GM19395 (cell line): Measurements from ENCODE around the gene CABP1.
"Not testable (repeated sequence)": the region's sequence is repeated elsewhere in the genome, so short reads cannot be mapped to it uniquely, and the experiment has no call there.

Source experiments
- ATAC-seq: cut with Tn5 transposase; IDR thresholded peaks from one replicate; pipeline ENCODE4 v1.9.1; 2021; ENCODE audit warnings: mild to moderate bottlenecking, moderate library complexity; ENCODE audit not compliant: unreplicated experiment

CABP1 gene

DNA sequence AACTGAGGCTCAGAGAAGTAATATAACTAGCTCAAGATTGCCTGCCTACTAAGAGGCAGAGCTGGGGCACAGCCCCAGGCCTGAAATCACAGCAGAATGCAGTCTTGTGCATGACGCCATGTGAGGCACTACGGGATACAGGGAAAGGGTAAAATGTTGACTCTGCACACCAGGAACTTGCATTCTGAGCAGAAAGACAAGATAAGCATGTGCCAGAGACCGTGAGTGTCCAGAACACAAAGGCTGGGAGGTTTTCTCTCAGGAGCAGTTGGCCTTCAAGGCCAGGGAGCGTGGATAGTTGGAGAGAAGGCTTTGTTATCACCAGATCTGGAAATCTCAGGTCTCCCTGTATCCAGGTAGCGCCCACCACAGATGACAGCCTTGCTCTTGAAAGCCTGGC is 23.3 kb downstream of the CABP1 start:
- ATAC-seq: no peak

DNA sequence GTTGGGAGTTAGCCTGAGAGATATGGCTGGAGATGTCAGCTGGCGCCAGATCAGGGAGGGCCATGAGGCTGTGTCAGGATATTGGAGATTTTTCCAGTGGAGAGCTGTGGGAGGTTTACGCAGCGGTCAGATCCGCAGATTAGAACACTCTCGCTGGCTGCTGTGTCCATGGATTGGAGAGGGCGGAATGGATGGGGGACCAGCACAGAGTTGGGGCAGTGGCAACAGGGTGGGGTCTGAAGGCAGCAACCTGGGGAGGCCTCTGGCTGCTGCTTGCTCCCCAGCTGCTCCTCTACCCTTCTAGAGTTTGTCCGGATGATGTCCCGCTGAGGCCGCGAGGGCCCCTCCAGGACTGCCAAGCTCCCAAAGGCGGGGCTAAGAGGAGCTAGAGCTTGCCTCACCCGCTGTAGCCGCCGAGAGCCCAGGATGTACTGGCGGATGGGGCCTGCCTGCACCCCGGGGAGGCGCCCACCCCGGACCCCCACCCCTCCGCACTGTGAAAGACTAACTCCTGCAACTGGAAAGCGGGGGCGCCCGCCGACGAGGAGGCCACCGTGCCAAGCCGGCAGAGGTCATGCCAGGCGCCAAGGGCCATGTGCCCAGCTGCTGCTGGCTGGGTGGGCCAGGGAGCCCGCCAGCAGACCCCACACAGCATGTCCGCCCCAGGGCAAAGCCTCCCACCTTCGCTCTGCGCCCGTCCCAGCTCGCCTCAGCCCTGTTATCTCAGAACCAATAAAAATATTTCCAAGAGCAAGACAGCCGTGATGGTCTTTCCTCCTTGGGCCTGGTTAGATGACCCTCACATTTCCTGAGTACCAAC is 26.4 kb downstream of the CABP1 start:
- no peak for ATAC-seq

DNA sequence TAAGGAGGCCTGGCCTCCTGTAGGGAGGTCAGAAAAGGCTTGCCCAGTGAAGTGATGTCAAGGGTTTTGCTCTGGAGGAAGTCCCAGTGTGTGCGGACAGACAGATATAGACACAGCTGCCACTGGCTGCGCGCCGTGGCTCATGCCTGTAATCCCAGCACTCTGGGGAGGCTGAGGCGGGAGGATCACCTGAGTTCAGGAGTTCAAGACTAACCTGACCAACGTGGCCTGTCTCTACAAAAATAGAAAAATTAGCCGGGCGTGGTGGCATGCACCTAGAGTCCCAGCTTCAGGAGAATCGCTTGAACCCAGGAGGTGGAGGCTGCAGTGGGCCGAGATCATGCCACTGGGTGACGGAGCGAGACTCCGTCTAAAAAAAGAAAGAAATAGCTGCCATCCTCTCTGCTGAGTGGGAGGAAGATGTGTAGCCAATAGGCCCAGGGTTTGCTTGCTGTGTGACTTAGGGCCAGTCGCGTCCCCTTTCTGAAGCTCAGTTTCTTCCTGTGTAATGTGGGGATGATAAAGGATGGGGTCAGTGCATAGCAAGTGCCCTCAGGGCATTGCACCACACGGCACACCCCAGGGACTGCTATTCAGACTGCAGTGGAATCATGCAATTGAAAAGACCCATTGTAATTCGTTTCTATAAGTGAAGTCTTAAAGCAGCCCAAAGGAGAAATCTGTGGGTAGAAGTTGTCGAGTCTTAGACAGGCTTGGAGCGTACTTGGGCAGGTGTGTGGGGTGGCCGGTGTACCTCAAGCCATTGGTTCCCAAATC is 27.9 kb downstream of the CABP1 start:
- no peak for ATAC-seq

- ATAC-seq: peak; percentile 73
These were observed 28.7 kb downstream of the CABP1 start for GRCh38 chr12:120668868-120669840.

- not testable (repeated sequence) for ATAC-seq
These were observed 29.8 kb downstream of the CABP1 start for GRCh38 chr12:120670237-120670636.

DNA sequence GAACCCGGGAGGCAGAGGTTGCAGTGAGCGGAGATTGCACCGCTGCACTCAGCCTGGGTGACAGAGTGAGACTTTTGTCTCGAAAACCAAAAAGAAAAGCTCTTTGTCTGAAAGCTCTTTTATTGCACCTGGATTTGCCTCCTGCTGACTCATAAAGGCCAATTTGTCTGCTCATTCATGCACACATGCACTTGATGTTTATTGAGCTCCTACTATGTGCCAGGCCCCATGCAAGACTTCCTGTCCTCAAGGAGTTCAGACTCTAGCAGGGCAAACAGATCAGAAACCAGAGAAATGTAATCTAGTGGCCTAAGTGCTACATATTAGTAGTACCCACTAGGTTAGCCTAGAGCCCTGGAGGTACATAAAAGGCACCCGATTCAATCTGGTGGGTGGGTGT is 30.2 kb downstream of the CABP1 start:
- no peak for ATAC-seq

DNA sequence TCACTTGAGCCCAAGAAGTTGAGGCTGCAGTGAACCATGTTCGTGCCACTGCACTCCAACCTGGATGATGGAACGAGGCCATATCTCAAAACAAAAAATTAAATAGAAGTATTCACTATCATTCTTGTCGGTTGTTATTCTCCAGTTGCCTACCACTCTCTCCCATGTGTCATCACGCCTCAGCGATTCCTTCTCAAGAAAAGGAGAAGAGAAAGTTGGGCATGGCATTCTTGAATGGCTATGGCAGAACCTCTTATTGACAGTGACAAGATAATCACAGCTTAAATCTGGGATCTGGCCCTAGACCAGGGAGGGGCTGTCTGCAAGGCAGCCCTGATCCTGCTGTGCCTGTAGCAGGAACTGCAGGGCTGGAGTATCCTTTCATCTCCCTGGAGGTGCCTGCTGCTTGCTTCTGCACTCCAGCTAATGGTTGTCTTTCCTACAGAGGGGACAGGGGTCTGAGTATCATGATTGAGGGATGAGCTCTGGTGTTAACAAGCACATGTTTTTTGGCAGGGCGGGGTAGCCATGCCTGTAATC is 33.7 kb downstream of the CABP1 start:
- no peak for ATAC-seq

DNA sequence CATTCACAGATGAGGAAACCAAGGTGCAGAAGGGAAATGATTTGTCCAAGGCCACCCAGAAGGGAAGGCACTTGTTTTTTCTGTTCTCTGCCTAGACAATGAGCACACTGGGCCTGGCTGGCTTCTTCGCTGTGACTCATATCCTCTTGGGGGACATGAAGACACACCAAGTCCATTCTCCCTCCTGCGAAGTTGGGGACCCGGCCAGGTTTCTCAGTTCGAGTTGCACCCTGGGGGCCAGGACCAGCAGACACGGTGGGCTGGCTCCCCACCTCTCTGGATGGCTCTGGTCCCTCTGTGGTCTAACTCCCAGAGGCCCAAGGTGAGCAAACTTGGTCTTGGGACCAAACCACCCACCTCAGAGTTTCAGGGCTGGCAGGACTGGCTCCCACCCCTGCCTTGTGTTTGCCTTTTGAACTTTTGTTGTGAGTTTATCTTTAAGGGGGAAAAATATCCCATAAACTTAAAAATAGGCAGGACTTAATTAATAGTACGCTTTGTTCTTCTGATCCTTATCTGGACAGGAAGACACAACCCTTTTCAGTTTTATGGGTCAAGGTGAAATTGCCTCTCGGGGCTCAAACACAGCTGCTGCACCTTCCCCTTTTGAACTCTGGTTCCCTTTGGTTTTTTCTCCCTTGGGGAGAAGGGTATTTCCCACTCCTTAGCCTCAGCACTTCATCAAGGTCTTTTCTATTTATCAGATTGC is 37.5 kb downstream of the CABP1 start:
- ATAC-seq: peak; percentile 59

DNA sequence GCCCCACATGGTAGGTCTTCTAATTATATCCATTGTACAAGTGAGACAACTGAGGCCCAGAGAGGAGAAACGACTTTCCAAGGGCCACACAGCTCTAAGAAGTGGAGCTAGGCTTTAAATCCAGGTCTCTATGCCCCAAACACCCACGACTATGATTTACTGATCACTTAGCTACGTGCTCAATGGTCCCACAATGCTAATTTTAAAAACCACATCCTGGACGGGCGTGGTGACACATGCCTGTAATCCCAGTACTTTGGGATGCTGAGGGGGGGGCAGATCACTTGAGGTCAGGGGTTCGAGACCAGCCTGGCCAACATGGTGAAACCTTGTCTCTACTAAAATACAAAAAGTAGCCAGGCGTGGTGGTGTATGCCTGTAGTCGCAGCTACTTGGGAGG is 38.1 kb downstream of the CABP1 start:
- ATAC-seq: no peak

DNA sequence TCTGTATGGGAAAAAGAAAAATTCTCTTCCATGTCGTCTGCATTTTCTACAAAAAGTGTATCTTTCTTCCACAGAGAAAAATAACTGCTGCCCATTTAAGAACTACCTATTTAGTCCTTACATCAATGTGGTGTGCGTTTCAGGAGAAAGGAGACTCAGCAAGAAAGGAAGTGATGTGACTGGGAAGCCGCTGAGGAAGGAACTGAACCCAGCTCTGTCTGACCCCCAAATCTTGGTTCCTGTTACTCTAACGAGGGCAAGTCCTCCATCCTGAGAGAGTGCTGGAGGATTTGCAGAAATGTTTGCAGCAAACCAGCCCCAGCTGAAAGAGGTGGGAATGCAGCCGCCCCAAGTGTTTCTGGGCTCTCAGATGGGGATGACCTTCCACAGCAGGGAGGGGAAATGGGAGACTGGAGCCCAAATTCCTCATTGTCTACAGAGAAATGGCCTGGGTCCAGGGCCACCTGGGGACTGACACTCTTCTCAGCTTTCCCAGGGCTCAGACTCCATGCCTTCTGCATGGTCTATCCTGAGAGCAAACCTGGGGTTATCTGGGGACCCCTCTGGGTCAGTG is 39.8 kb downstream of the CABP1 start:
- ATAC-seq: no peak

DNA sequence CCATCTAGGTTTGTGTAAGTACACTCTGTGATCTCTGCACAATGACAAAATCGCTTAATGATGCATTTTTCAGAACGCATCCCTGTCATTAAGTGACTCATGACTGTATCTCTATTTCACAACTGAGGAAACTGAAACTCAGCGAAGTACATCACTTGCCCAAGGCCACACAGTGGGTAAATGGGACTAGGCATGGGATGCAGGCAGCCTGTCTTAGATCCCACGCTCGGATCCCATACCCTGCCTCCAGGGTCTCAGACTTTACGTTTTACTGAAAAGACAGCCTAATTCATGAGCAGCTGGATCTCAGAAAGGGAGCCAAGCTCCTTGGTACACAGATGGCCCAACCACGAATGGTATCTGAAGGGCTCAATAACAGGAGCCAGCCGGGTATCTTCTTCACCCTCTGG is 44.1 kb downstream of the CABP1 start:
- peak; percentile 1 for ATAC-seq

- no peak for ATAC-seq
These were observed 45.1 kb downstream of the CABP1 start for GRCh38 chr12:120685522-120685921.

DNA sequence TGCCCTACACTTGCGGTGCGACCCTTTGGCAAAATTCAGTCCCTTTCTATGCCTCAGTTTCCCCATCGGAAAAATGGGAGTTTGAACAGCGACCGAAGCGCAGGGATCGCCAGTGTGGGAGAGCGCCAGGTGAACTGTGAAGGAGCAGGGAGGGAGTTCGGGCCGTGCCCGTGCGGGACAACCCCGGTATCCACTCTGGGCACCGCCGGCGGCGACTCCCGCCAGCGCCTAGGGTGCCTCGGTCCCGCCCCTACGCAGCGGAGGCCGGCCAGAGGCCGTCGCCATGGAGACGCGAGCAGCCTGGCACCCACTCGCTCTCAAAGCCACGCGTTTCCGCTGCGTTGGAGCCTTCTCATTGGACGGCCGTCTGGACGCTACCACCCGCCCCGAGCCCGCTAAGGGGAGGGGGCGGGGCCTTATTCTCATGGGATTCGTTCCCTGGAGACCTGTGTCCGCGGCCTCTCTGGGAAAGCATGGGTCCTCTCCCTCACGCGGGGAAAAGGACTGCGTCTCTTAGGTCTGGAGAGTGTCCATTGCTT is 45.8 kb downstream of the CABP1 start:
- ATAC-seq: peak; percentile 72

DNA sequence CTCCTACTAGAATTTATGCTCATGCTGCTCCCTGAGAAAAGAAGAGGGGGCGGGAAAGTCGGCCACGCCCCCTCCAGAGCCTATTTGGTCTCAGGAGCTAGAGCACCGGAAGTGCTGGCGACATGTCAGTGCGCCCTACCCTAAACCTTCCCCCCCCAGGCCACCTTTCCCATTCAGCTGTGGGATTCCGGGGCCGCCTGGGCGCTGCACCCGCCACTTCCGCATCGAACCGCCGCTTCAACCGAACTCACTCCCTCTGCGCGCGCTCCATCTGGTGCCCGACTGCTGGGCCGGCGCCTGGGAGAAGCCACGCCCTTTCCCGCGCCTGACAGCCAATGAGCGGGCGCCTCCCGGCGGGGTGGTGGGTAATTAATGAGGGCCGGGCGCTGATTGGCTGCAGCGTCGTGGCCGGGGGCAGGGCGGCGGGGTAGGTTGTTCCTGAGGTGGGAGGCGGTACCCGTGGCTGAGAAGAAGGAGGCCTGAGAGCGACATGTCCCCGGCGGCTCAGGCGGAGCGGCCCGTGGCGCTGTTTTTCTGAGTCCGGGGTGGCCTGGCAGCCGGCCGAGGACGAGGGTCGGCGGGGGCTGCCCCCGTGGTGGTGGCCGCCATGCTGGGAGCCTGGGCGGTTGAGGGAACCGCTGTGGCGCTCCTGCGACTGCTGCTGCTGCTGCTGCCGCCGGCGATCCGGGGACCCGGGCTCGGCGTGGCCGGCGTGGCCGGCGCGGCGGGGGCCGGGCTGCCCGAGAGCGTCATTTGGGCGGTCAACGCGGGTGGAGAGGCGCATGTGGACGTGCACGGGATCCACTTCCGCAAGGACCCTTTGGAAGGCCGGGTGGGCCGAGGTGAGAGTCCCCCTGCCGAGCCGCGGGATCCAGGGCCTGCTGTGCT is 46.5 kb downstream of the CABP1 start, which contains the start of gene MLEC:
Gene MLEC, plus strand, starts transcription at position 460 of the 888 bp plus-strand sequence. Its CDS starts 148 bp downstream, at position 608.
- ATAC-seq: peak; percentile 71

GRCh38 chr12:120687578-120688289 is 47.3 kb downstream of the CABP1 start:
- no peak for ATAC-seq

- no peak for ATAC-seq
These were observed 48.2 kb downstream of the CABP1 start for GRCh38 chr12:120688527-120689071.

DNA sequence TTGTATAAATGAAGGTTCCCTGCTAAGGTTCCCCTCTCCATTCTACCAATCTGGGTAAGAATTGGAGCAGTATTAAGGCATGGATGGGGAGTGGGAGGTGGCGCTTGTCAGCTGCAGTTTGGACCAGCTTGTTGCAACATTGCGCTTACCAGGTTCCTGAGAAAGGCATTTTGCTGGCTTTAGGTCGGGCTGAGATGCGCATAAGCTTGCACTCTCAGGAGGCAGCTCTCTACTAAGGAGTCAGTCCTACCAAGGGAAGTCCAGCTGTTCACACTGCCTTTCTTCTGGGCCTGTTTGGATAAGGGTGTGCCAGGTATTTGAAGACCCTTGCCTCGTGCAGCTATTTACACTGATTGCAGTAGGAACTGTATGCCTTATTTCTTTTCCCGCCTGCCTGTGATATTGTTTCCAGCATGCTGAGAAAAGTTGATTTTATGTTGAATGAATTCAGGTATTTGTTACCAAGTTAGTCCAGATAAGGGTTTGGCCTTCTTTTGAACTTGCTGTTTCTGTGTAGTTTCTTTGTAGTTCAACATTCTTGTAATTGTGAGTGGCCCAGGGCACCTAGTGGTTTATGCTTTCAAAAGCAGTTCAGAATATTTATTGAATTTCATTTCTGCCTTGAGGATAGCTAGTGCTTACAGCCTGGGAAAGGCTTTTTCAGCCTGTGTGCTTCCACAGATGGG is 49.1 kb downstream of the CABP1 start:
- no peak for ATAC-seq
